ENCODE results near the gene FXYD2. TPM values are rescaled to one million over a fixed set of nuclear protein-coding genes. Genes with fewer than 3 reads are reported as not detected.

Gene FXYD2
- total RNA-seq, 6 donors from 2014 or later: 0.15 to 4.5 (median 2.4) TPM

- H3K4me1 ChIP-seq: peaks cover 30 to 53% (median 40%) of the 10 kb centered on the region in 4 donors
- ATAC-seq (ENCODE audit: low FRiP score in 2 of 2) (no peak), DNase-seq (no peak)
- H3K27me3 ChIP-seq: peaks cover 0 to 7% (median 0%) of the 10 kb centered on the region in 4 donors
- H3K4me3 ChIP-seq: no peak overlapping the region
- no peaks in the 10 kb centered on the region for H3K9me3 ChIP-seq
- no peaks in the 10 kb centered on the region for H3K36me3 ChIP-seq
- no peak overlapping the region for H3K27ac ChIP-seq
- WGBS, 2 donors: 87% methylated on average over 17 to 18 of the region's 18 CpGs
- TF ChIP-seq CTCF (IDR thresholded peaks at IDR 0.05) (no peak), POLR2AphosphoS5 (IDR thresholded peaks at IDR 0.05) (no peak), EP300 (IDR thresholded peaks at IDR 0.05) (no peak), POLR2A (IDR thresholded peaks at IDR 0.05) (no peak)
Measured at GRCh38 chr11:117871160-117871559, 46.6 kb upstream of the FXYD2 start.

DNA sequence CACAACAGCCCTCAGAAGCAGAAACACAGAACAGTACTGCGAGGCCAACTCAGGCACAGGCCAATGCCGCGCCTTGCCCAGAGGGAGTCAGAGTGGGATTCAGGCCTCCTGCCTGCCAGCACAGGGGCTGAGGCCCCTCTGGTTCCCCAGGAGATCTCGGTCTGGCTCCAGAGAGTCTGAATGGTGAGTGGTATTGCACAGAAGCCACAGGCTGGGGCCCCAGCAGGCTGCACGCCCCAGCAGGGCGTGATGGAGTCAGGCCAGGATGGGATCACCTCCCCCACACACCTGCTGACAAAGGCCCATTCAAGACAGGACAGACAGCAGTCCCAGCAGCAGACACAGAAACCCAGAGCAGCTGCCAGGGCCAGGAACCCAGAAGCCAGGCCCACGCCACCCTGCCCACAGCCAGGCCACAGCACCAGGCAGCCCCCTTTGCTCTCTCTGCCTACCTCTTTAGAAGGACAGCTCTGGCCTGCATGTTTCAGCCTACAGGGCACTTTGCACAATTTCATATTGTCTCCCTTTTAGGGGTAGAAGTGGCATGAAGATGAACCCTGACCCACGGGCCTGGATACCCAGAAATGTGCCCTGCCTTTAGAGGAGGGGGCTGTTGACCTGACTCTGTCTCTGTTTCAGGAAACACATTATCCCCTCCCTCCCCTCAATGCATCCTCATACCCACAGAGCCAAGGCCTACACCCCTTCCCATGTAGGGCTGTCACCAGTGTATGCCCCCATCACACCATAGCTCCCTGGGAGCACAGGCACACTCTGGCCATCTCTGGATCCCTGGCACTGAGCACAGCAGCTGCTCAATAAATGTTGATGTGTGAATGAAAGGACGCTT lies 45.8 kb upstream of the FXYD2 start:
- TF ChIP-seq EP300 (IDR thresholded peaks at IDR 0.05): no peak
- TF ChIP-seq CTCF (IDR thresholded peaks at IDR 0.05): no peak
- no peak for TF ChIP-seq POLR2A (IDR thresholded peaks at IDR 0.05)
- no peak for TF ChIP-seq POLR2AphosphoS5 (IDR thresholded peaks at IDR 0.05)
- DNase-seq (peak in 1 of 2 donors; percentile 61), ATAC-seq (ENCODE audit: low FRiP score in 2 of 2) (peak in 1 of 2 donors; percentile 17)
- Histone ChIP-seq H3K4me1 (peaks cover 23 to 45% (median 31%) of the 10 kb centered on the region in 4 donors), H3K27ac (peak overlapping the region in 3 of 4 donors; percentile 5 to 35 (median 35)), H3K27me3 (no peaks in the 10 kb centered on the region), H3K4me3 (no peak overlapping the region), H3K9me3 (no peaks in the 10 kb centered on the region), H3K36me3 (no peaks in the 10 kb centered on the region)
- WGBS, 2 donors: 84 to 96% methylated on average over 3 to 9 of the region's 9 CpGs

GRCh38 chr11:117869604-117870003 lies 45.1 kb upstream of the FXYD2 start:
- peak overlapping the region in 2 of 4 donors; percentile 5 to 35 for H3K27ac ChIP-seq
- no peak for DNase-seq
- no peak overlapping the region for H3K4me3 ChIP-seq
- ATAC-seq (ENCODE audit: low FRiP score in 2 of 2): no peak
- H3K27me3 ChIP-seq: no peaks in the 10 kb centered on the region
- H3K9me3 ChIP-seq: no peaks in the 10 kb centered on the region
- no peak for TF ChIP-seq POLR2A (IDR thresholded peaks at IDR 0.05)
- TF ChIP-seq POLR2AphosphoS5 (IDR thresholded peaks at IDR 0.05): no peak
- no peak for TF ChIP-seq EP300 (IDR thresholded peaks at IDR 0.05)
- no peak for TF ChIP-seq CTCF (IDR thresholded peaks at IDR 0.05)
- H3K4me1 ChIP-seq: peaks cover 16 to 37% (median 25%) of the 10 kb centered on the region in 4 donors
- no peaks in the 10 kb centered on the region for H3K36me3 ChIP-seq
- WGBS, 2 donors: 57 to 59% methylated on average over 4 of the region's 4 CpGs

DNA sequence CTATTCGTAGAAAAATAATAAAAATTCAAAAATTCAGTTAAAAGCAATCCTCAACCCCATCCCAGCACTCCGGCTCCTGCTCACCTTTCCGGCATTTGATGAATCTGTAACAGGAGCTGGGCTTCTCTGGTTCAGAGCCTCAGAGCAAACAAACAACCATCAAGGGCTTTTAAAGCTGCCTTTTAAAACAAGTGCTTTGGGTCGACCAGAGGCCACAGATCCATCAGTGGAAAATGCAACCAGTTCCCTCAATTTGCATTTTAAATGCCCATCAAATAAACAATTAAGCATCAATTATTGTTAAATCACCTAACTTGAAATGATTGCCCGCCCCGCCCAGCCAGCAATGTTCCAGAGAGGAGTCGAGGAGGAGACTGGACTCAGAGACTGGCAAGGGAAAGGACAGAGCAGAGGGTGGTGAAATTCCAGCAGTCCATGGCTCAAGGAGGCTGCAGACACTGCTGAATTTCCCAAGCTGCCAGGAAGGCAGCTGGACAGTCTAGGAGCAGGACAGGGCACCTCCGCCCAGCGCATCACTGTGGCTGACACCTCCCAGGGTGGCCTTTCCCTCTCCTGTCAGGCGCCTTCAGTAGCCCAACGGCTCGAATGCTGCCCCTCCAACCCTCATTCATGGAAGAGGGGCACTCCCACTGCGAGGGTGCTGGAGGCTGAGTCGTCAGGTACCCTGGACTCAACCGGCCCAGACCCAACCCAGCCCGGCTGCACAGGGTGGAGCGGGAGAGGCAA lies 44.4 kb upstream of the FXYD2 start:
- Histone ChIP-seq H3K36me3 (no peaks in the 10 kb centered on the region), H3K4me1 (peaks cover 16 to 31% (median 19%) of the 10 kb centered on the region in 4 donors), H3K4me3 (no peak overlapping the region), H3K27me3 (no peaks in the 10 kb centered on the region), H3K27ac (no peak overlapping the region), H3K9me3 (no peaks in the 10 kb centered on the region)
- WGBS, 2 donors: 80% methylated on average over 13 to 17 of the region's 17 CpGs
- no peak for TF ChIP-seq POLR2AphosphoS5 (IDR thresholded peaks at IDR 0.05)
- TF ChIP-seq POLR2A (IDR thresholded peaks at IDR 0.05): no peak
- TF ChIP-seq EP300 (IDR thresholded peaks at IDR 0.05): no peak
- TF ChIP-seq CTCF (IDR thresholded peaks at IDR 0.05): no peak
- ATAC-seq (ENCODE audit: low FRiP score in 2 of 2) (no peak), DNase-seq (no peak)
